ENCODE results near the gene CRYGS. TPM values are rescaled to one million over a fixed set of nuclear protein-coding genes. Genes with fewer than 3 reads are reported as not detected.

CRYGS gene
- total RNA-seq, 1 experiment from 2014 or later = 4.3 TPM

DNA sequence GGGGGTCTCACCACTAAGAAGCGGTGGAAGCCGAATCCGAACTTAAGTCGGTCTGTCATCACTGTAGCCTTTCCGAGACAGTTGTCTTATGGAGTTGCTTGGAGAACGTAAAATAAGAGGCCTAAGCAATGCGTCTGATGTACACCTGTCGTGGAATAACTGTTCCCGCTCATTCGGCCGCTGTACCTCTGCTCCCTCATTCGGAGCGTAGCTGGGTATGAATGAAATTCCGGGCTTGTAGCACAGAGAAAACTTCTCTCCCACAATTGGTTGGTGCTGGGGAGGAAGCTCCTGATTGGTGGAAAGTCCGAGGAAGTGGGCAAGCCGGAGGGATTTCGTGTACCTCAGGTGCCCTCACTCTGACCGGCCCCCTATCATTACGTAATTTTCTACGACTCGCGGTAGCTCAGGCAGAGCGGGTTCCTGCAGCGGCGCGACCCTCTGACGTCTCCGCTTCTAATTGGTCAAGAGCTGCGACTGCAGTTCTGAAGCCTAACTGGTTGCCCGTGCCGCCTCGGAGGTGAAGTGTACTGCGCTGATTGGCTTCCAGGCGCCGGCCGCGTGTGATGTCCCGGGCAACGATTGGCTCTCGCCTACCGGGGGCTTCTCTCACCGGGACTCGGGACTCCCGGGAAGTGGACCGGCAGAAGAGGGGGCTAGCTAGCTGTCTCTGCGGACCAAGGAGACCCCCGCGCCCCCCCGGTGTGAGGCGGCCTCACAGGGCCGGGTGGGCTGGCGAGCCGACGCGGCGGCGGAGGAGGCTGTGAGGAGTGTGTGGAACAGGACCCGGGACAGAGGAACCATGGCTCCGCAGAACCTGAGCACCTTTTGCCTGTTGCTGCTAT is 26.1 kb upstream of the CRYGS start, which contains the start of gene DNAJB11 (continued):
- no peak for TF ChIP-seq ZNF274 (IDR thresholded peaks at IDR 0.05; ENCODE audit: low read depth, low read length)
- no peak for TF ChIP-seq JUND (IDR thresholded peaks at IDR 0.05)
- peak; percentile 75 for TF ChIP-seq MAX (IDR thresholded peaks at IDR 0.05)
- peak; percentile 31 for TF ChIP-seq YY1 (IDR thresholded peaks at IDR 0.05; ENCODE audit: extremely low read depth, insufficient replicate concordance, low read depth, low read length)
- TF ChIP-seq EZH2 (IDR thresholded peaks at IDR 0.05) = no peak

- ChIA-PET POLR2A (interaction anchor here (0.8 to 1.6 kb wide), 10 partner anchors 11 to 214 kb away, joined by 3 to 9 read pairs (median 4); no protein-coding TSS in a partner anchor), RAD21 (ENCODE audit: low non-redundant PET in 1 of 2, low total read pairs in 2 of 2, uncharacterized antibody in 2 of 2, unreplicated experiment in 2 of 2) (no interaction called here), CTCF (interaction anchor here (0.9 to 1.4 kb wide), 6 partner anchors 19 to 292 kb away, joined by 3 to 7 read pairs (median 4); no protein-coding TSS in a partner anchor)
- Histone ChIP-seq H3K79me2 (ENCODE audit: insufficient read depth, low read length) (peaks cover 72% of the 10 kb centered on the region), H2AFZ (ENCODE audit: low read depth, low read length, poor library complexity, severe bottlenecking) (no peak overlapping the region), H3K36me3 (ENCODE audit: control insufficient read depth in 1 of 2, insufficient read depth in 2 of 2, low read length in 2 of 2) (peaks cover 11 to 16% of the 10 kb centered on the region in 2 experiments; a peak in 3 of 4 replicates), H3K4me1 (ENCODE audit: control insufficient read depth in 1 of 2, insufficient read depth in 2 of 2, low read length in 2 of 2) (peaks cover 11 to 32% of the 10 kb centered on the region in 2 experiments), H3K4me3 (replicated peaks in 1 of 2; ENCODE audit: low read depth in 1 of 2, low read length in 2 of 2) (peak overlapping the region; percentile 87 to 94), H3K27ac (ENCODE audit: low read depth, low read length) (peak overlapping the region; percentile 44; the same call in 1 of the 2 replicates), H3K9ac (ENCODE audit: low read length) (peak overlapping the region; percentile 89), H3K4me2 (ENCODE audit: low read length) (peak overlapping the region; percentile 92), H4K20me1 (ENCODE audit: insufficient read depth) (no peaks in the 10 kb centered on the region), H3K9me2 (ENCODE audit: insufficient read depth) (no peaks in the 10 kb centered on the region), H3K27me3 (ENCODE audit: insufficient read depth, low read length) (no peaks in the 10 kb centered on the region), H3K9me3 (ENCODE audit: control insufficient read depth in 1 of 2, insufficient read depth in 1 of 2, low read depth in 1 of 2, low read length in 2 of 2) (no peaks in the 10 kb centered on the region)
- DNase-seq (ENCODE audit: low read depth, low spot score) (no peak), ATAC-seq (no peak)
- intact Hi-C loops (cut with micrococcal nuclease) = loop anchor here (2.0 to 5.0 kb wide), 3 partner anchors 183 to 461 kb away; partner anchors contain the start of genes ETV5 and RFC4
- BruUV-seq (replicated peaks) = TSS peak; percentile 79
- no peak for TF ChIP-seq EZH2phosphoT487 (IDR thresholded peaks at IDR 0.05; ENCODE audit: borderline replicate concordance)
- no peak for TF ChIP-seq MAX (IDR thresholded peaks at IDR 0.05)
- no peak for TF ChIP-seq CBX3 (IDR thresholded peaks at IDR 0.05; ENCODE audit: low read depth)
- TF ChIP-seq CEBPB (IDR thresholded peaks at IDR 0.05; ENCODE audit: low read depth) = no peak
- no peak for TF ChIP-seq POLR2AphosphoS5 (IDR thresholded peaks at IDR 0.05; ENCODE audit: low read depth, low read length)
- TF ChIP-seq ZNF274 (IDR thresholded peaks at IDR 0.05; ENCODE audit: low read depth, low read length) = no peak
- no peak for TF ChIP-seq JUND (IDR thresholded peaks at IDR 0.05)
- no peak for TF ChIP-seq SIN3A (IDR thresholded peaks at IDR 0.05; ENCODE audit: low read depth)
- TF ChIP-seq SRF (IDR thresholded peaks at IDR 0.05; ENCODE audit: low read depth) = no peak
- TF ChIP-seq YY1 (IDR thresholded peaks at IDR 0.05; ENCODE audit: extremely low read depth, insufficient replicate concordance, low read depth, low read length) = no peak
- no peak for TF ChIP-seq TCF7L2 (IDR thresholded peaks at IDR 0.05; ENCODE audit: borderline replicate concordance, extremely low read depth, insufficient read depth, insufficient read length)
- no peak for TF ChIP-seq FOSL1 (IDR thresholded peaks at IDR 0.05; ENCODE audit: low read depth)
- TF ChIP-seq, protein P1, sequence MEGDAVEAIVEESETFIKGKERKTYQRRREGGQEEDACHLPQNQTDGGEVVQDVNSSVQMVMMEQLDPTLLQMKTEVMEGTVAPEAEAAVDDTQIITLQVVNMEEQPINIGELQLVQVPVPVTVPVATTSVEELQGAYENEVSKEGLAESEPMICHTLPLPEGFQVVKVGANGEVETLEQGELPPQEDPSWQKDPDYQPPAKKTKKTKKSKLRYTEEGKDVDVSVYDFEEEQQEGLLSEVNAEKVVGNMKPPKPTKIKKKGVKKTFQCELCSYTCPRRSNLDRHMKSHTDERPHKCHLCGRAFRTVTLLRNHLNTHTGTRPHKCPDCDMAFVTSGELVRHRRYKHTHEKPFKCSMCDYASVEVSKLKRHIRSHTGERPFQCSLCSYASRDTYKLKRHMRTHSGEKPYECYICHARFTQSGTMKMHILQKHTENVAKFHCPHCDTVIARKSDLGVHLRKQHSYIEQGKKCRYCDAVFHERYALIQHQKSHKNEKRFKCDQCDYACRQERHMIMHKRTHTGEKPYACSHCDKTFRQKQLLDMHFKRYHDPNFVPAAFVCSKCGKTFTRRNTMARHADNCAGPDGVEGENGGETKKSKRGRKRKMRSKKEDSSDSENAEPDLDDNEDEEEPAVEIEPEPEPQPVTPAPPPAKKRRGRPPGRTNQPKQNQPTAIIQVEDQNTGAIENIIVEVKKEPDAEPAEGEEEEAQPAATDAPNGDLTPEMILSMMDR (IDR thresholded peaks at IDR 0.05 in 2 of 3, conservative IDR thresholded peaks at IDR 0.05 in 1 of 3; ENCODE audit: borderline replicate concordance in 1 of 3, insufficient read depth in 1 of 3, low read depth in 2 of 3, low read length in 2 of 3) = no peak
- no peak for TF ChIP-seq REST (IDR thresholded peaks at IDR 0.05; ENCODE audit: low read depth)
- no peak for TF ChIP-seq EZH2 (IDR thresholded peaks at IDR 0.05)
- no peak for TF ChIP-seq POLR2A (IDR thresholded peaks at IDR 0.05; ENCODE audit: borderline replicate concordance, extremely low read depth, insufficient read depth, insufficient read length)
Measured at GRCh38 chr3:186569779-186570095, 25.6 kb upstream of the CRYGS start.

Data from HCT116 (cell line).